BLaER1 treated with 17β-estradiol and CSF1 and Interleukin-3, amounts not matched to agents 10 nM and 100 nM (cell line): ENCODE results near the gene HSD11B2.

ENCODE experiments used
- H3K27ac ChIP-seq, 11 experiments: shearing (Covaris generic); formaldehyde crosslinking; 2 replicates each; pipeline ENCODE4 v1.8.1; 2022
- H3K27me3 ChIP-seq, 11 experiments: shearing (Covaris generic); formaldehyde crosslinking; 2 replicates each; pipeline ENCODE4 v1.8.1; 2022
- H3K36me3 ChIP-seq, 11 experiments: shearing (Covaris generic); formaldehyde crosslinking; 2 replicates each; pipeline ENCODE4 v1.8.1; 2022
- H3K4me1 ChIP-seq, 10 experiments: shearing (Covaris generic); formaldehyde crosslinking; 2 replicates each; pipeline ENCODE4 v1.8.1; 2022
- H3K4me2 ChIP-seq, 11 experiments: shearing (Covaris generic); formaldehyde crosslinking; 2 replicates each; pipeline ENCODE4 v1.8.1; 2022
- H3K4me3 ChIP-seq, 10 experiments: shearing (Covaris generic); formaldehyde crosslinking; 2 replicates each; pipeline ENCODE4 v1.8.1; 2022
- H3K9ac ChIP-seq, 11 experiments: shearing (Covaris generic); formaldehyde crosslinking; 2 replicates each; pipeline ENCODE4 v1.8.1; 2022
- H3K9me3 ChIP-seq, 11 experiments: shearing (Covaris generic); formaldehyde crosslinking; replicated peaks in 1 of 11; 2 replicates each; pipeline ENCODE4 v1.8.1; 2022
- H4K20me1 ChIP-seq, 11 experiments: shearing (Covaris generic); formaldehyde crosslinking; 2 replicates each; pipeline ENCODE4 v1.8.1; 2022
- Cebpa-rat ChIP-seq, 11 experiments: shearing (Covaris generic); IDR thresholded peaks; 2 replicates each; pipeline ENCODE4 v1.8.1; 2022

HSD11B2 gene

DNA sequence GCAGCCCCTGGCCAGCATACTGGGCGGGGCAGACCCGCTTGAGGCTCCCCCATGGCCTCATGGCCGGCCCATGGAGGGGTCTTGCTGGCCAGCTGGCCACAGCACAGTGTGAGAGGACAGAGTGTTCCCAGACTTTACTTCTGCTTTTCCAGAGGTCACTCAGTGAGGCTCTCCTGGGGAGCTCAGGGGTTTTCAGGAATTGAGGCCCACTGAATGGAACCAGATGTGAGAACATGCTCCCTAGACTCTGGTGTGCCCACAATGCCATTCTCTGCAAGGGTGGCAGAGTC lies 28.9 kb downstream of the HSD11B2 start:
- peaks cover 37 to 99% (median 79%) of the 10 kb centered on the region in 10 experiments; a peak in 19 of 20 replicates for H3K4me1 ChIP-seq
- peak overlapping the region; percentile 19 to 81 (median 50); a peak in 20 of 22 replicates for H3K4me2 ChIP-seq
- peak overlapping the region in 8 of 11 experiments; percentile 0 to 61 (median 25); a peak in 8 of 22 replicates for H3K9ac ChIP-seq
- H4K20me1 ChIP-seq, result peaks cover 100% of the 10 kb centered on the region in 11 experiments
- H3K9me3 ChIP-seq, result no peaks in the 10 kb centered on the region
- H3K4me3 ChIP-seq, result no peak overlapping the region
- peaks cover 5 to 100% (median 90%) of the 10 kb centered on the region in 11 experiments; a peak in 20 of 22 replicates for H3K36me3 ChIP-seq
- peak overlapping the region in 3 of 11 experiments; percentile 10 to 52 (median 21); a peak in 2 of 22 replicates for H3K27ac ChIP-seq
- no peaks in the 10 kb centered on the region for H3K27me3 ChIP-seq
- TF ChIP-seq Cebpa-rat (IDR thresholded peaks at IDR 0.05), result no peak

DNA sequence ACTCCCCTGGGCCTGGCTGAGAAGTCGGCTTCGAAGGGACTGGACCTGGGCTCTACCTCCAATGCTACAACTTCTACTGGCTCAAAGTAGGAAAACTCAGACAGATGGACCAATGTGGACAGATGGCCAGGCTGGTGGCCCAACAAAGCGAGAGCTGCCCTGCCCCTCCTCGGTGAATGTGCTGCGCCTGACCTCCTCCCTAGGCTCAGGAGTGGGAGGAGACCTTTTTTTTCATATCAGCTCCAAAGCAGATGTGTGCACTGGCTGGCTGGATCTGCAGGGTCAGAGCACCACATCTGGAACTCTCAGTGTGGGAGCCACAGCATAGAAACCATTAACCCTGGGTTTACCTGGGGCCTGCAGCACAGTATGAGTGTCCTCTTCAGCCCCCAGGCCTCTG lies 29.2 kb downstream of the HSD11B2 start:
- peak overlapping the region in 2 of 11 experiments; percentile 21 to 52; a peak in 2 of 22 replicates for H3K27ac ChIP-seq

DNA sequence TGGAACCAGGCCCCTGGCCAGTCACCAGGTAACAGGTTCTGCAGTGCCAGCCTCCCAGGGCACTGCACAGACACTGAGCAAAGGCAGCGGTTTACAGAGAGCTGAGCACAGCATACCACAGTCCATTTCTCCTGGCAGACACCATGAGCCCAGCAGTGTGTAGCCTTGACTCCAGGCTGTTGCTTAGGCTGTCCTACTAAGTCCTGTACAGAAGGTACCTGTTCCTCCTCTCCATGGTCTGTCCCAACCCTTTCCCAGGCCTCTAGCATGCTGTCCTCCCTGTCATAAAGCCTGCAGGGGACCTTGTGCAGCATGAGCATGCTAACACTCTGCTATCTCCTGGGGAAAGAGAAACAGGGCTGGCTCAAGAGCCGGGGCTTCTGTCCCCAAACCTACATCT lies 30.0 kb downstream of the HSD11B2 start:
- H3K4me3 ChIP-seq, result no peak overlapping the region
- H3K9ac ChIP-seq, result peak overlapping the region in 4 of 11 experiments; percentile 9 to 61 (median 38); a peak in 3 of 22 replicates
- H3K36me3 ChIP-seq, result peaks cover 5 to 99% (median 92%) of the 10 kb centered on the region in 11 experiments; a peak in 20 of 22 replicates
- no peak for TF ChIP-seq Cebpa-rat (IDR thresholded peaks at IDR 0.05)
- H3K4me1 ChIP-seq, result peaks cover 39 to 100% (median 85%) of the 10 kb centered on the region in 10 experiments
- H3K27ac ChIP-seq, result no peak overlapping the region
- no peaks in the 10 kb centered on the region for H3K9me3 ChIP-seq
- peak overlapping the region in 5 of 11 experiments; percentile 47 to 81 (median 63); a peak in 10 of 22 replicates for H3K4me2 ChIP-seq
- H3K27me3 ChIP-seq, result no peaks in the 10 kb centered on the region
- H4K20me1 ChIP-seq, result peaks cover 99 to 100% (median 100%) of the 10 kb centered on the region in 11 experiments

More for the DNA sequence above, 29.2 kb downstream of the HSD11B2 start:
- peaks cover 5 to 100% (median 93%) of the 10 kb centered on the region in 11 experiments; a peak in 20 of 22 replicates for H3K36me3 ChIP-seq
- peaks cover 100% of the 10 kb centered on the region in 11 experiments for H4K20me1 ChIP-seq
- H3K9me3 ChIP-seq, result no peaks in the 10 kb centered on the region
- no peak overlapping the region for H3K4me3 ChIP-seq
- peaks cover 37 to 99% (median 81%) of the 10 kb centered on the region in 10 experiments for H3K4me1 ChIP-seq
- no peak for TF ChIP-seq Cebpa-rat (IDR thresholded peaks at IDR 0.05)
- peak overlapping the region in 10 of 11 experiments; percentile 32 to 81 (median 50); a peak in 16 of 22 replicates for H3K4me2 ChIP-seq
- no peaks in the 10 kb centered on the region for H3K27me3 ChIP-seq
- peak overlapping the region in 6 of 11 experiments; percentile 0 to 61 (median 37); a peak in 5 of 22 replicates for H3K9ac ChIP-seq

DNA sequence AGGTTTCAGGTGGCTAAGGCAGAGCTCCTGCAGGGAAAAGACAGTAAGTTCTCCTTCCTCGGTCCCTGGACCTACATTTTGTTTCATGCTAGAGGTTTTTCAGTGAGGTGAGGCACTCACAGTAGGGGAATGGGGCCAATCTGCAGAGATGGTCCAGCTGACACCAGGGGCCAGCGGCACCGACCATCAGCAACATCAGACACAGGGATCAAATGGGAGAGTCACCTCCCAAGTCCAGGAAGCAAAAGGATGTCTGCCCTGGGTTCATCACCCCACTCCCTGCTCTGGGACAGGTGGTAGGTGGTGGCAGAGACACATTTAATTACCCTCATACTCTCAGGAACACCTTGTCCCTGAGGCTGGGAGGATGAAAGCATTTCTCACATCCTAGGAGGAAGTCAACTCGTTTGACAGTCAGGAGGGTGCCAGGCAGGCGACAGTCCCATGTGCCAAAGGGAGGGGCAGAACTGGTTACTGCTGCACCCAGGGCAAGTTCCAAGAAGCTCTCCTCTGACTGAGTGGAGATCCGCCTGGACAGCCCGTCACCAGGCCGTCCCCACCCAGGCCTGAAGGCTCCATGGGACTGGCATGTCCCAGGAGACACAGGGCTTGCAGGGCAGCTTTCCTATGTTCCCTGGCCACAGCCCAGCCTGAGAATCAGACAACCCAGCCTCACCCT lies 30.8 kb downstream of the HSD11B2 start:
- Histone ChIP-seq H3K36me3 (peaks cover 5 to 99% (median 84%) of the 10 kb centered on the region in 11 experiments; a peak in 20 of 22 replicates), H3K4me3 (no peak overlapping the region), H3K4me1 (peaks cover 39 to 100% (median 86%) of the 10 kb centered on the region in 10 experiments), H3K9ac (peak overlapping the region in 4 of 11 experiments; percentile 20 to 62 (median 47); a peak in 3 of 22 replicates), H3K27me3 (no peaks in the 10 kb centered on the region), H3K27ac (no peak overlapping the region), H3K9me3 (no peaks in the 10 kb centered on the region), H4K20me1 (peaks cover 99 to 100% (median 100%) of the 10 kb centered on the region in 11 experiments), H3K4me2 (peak overlapping the region in 4 of 11 experiments; percentile 47 to 81 (median 71); a peak in 8 of 22 replicates)
- TF ChIP-seq Cebpa-rat (IDR thresholded peaks at IDR 0.05), result no peak

DNA sequence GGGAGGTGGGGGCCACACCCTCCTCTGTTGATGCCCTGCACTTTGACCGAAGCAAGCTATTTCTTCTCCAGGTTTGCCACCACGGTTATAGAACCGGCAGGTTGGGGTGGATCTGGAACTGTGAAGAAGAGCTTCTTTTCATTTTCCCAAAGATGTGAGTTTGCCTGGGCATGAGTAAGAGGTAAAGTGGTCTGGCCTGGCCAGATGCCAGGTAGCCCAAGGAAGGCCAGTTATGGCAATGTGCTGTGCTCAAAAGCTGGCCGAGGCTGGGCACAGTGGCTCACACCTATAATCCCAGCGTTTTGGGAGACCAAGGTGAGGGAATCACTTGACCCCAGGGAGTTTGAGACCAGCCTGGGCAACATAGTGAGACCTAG lies 31.3 kb downstream of the HSD11B2 start:
- Histone ChIP-seq H3K4me3 (no peak overlapping the region), H3K9me3 (no peaks in the 10 kb centered on the region), H4K20me1 (peaks cover 99 to 100% (median 100%) of the 10 kb centered on the region in 11 experiments), H3K9ac (peak overlapping the region in 4 of 11 experiments; percentile 20 to 62 (median 47); a peak in 5 of 22 replicates), H3K27ac (no peak overlapping the region), H3K4me1 (peaks cover 45 to 100% (median 86%) of the 10 kb centered on the region in 10 experiments), H3K36me3 (peaks cover 5 to 98% (median 79%) of the 10 kb centered on the region in 11 experiments; a peak in 20 of 22 replicates), H3K4me2 (peak overlapping the region in 4 of 11 experiments; percentile 28 to 81 (median 63); a peak in 7 of 22 replicates), H3K27me3 (no peaks in the 10 kb centered on the region)
- no peak for TF ChIP-seq Cebpa-rat (IDR thresholded peaks at IDR 0.05)

DNA sequence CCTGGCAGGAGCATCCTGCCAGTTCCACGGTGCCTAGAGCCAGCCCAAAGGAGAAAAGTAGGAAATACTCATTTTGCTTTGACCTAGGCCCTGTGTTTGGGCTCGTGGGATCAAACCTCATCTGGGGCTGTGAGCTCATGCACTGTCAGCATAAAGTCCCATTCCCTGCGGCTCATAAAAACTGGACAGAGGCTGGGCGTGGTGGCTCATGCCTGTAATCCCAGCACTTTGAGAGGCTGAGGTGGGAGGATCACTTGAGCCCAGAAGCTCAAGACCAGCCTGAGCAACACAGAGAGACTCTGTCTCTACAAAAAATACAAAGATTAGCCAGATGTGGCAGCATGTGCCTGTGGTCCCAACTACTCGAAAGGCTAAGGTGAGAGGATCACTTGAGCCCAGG lies 32.1 kb downstream of the HSD11B2 start:
- H3K27ac ChIP-seq, result no peak overlapping the region
- no peaks in the 10 kb centered on the region for H3K9me3 ChIP-seq
- H3K36me3 ChIP-seq, result peaks cover 5 to 97% (median 75%) of the 10 kb centered on the region in 11 experiments; a peak in 20 of 22 replicates
- H4K20me1 ChIP-seq, result peaks cover 99 to 100% (median 100%) of the 10 kb centered on the region in 11 experiments
- peaks cover 49 to 100% (median 86%) of the 10 kb centered on the region in 10 experiments for H3K4me1 ChIP-seq
- no peak for TF ChIP-seq Cebpa-rat (IDR thresholded peaks at IDR 0.05)
- H3K4me2 ChIP-seq, result peak overlapping the region in 3 of 11 experiments; percentile 47 to 81 (median 79); a peak in 5 of 22 replicates
- peak overlapping the region in 5 of 11 experiments; percentile 20 to 62 (median 36); a peak in 7 of 22 replicates for H3K9ac ChIP-seq
- no peaks in the 10 kb centered on the region for H3K27me3 ChIP-seq
- H3K4me3 ChIP-seq, result no peak overlapping the region

DNA sequence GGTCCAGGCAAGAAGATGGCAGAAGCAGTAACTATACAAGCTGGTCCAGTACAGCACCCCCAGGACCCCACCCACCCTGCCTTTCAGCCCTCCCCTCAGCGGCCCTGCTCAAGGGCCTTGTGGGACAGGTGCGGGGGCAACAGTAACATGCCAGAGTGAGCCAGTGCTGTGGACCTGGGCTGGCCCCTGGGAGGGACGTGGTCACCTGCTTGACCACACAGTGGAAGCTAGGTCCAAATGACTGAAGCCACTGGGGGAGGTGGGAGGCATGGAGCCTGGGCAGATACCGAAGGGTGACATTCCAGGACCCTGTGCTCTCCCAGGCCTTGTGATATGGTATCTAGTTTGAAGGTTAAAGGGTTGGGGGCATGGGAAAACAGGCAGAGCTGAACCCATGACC lies 32.8 kb downstream of the HSD11B2 start:
- H3K36me3 ChIP-seq, result peaks cover 5 to 96% (median 68%) of the 10 kb centered on the region in 11 experiments; a peak in 20 of 22 replicates
- H3K4me3 ChIP-seq, result no peak overlapping the region
- no peak for TF ChIP-seq Cebpa-rat (IDR thresholded peaks at IDR 0.05)
- H3K4me2 ChIP-seq, result peak overlapping the region in 2 of 11 experiments; percentile 85 to 95; a peak in 3 of 22 replicates
- H4K20me1 ChIP-seq, result peaks cover 99 to 100% (median 100%) of the 10 kb centered on the region in 11 experiments
- no peaks in the 10 kb centered on the region for H3K27me3 ChIP-seq
- H3K9me3 ChIP-seq, result no peaks in the 10 kb centered on the region
- no peak overlapping the region for H3K27ac ChIP-seq
- peaks cover 55 to 100% (median 88%) of the 10 kb centered on the region in 10 experiments for H3K4me1 ChIP-seq
- peak overlapping the region in 3 of 11 experiments; percentile 19 to 67 (median 48); a peak in 6 of 22 replicates for H3K9ac ChIP-seq

DNA sequence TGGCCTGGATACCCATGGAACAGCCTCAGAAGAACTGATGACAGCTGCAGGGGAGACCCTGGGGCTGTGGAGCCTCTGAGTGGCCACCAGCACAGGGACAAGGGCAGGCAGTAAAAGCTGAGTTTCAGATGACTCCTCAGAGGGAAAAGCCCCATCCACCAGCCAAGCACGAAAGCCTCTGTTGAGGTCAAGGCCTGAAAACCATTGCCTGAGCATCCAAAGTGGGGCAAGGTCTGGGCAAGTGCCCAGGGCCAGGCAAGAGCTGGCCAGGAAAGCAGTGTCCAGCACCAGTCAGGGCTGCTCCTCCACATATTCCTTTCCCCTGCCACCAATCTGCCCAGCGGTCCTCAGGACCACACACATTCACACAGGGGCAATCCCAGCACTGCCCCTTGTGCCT lies 33.6 kb downstream of the HSD11B2 start:
- Histone ChIP-seq H3K9me3 (no peaks in the 10 kb centered on the region), H3K4me3 (no peak overlapping the region), H3K27ac (no peak overlapping the region), H3K36me3 (peaks cover 5 to 96% (median 64%) of the 10 kb centered on the region in 11 experiments; a peak in 20 of 22 replicates), H3K4me1 (peaks cover 55 to 100% (median 88%) of the 10 kb centered on the region in 10 experiments), H4K20me1 (peaks cover 99 to 100% (median 100%) of the 10 kb centered on the region in 11 experiments), H3K9ac (peak overlapping the region in 7 of 11 experiments; percentile 8 to 67 (median 33); a peak in 6 of 22 replicates), H3K27me3 (no peaks in the 10 kb centered on the region), H3K4me2 (peak overlapping the region in 4 of 11 experiments; percentile 9 to 95 (median 88); a peak in 4 of 22 replicates)
- no peak for TF ChIP-seq Cebpa-rat (IDR thresholded peaks at IDR 0.05)
